ENCODE results near the gene FNDC11. TPM values are rescaled to one million over a fixed set of nuclear protein-coding genes. Genes with fewer than 3 reads are reported as not detected.
A peak's percentile ranks its signal among the peaks of the same experiment; 100 is the strongest.
"Not testable (repeated sequence)": the region's sequence is repeated elsewhere in the genome, so short reads cannot be mapped to it uniquely, and the experiment has no call there.

Gene FNDC11
- polyA plus RNA-seq, 3 donors, result 0.17 to 1.0 (median 0.36) TPM

DNA sequence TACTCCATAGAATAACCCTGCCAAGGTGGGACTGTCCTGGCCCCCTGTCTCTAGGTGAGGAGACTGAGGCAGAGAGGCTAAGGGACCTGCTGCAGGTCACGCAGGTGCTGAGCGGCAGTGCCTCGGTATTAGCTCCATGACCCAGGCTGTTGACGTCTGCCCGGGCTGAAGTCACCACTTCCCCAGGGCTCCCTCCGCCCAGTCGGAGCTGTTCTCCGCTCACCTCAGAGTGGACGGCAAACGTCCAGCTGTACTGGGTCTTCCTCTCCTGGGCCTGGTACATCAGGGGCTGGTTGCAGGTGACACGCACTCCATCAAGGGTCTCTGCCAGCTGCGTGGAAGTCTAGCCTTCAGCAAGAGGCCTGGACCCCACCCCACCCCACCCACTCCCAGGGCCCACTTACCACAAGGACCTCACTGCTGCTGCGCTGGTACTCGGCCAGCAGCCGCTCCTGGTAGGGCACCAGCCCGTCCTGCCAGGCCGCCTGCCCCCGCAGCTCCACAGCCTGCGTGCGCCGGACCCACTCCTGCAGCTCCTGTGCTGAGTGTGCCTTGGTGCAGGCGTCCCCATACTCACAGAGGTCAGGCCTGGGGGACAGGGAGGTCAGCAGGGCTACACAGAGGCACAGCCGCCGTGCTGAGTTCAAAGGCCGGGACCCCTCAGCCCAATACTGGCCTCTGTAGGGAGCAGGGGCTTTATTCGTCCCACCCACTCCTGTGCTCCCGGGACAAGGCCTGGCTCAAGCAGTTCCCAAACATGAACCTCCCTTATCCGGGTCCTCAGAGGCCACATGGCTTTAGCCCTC, 16.5 kb downstream of the FNDC11 start:
- no peak overlapping the region for H3K27ac ChIP-seq (ENCODE audit: low read depth, low read length)
- WGBS, 3 donors, result 91 to 93% (median 92%) methylated on average over 28 of the region's 28 CpGs

DNA sequence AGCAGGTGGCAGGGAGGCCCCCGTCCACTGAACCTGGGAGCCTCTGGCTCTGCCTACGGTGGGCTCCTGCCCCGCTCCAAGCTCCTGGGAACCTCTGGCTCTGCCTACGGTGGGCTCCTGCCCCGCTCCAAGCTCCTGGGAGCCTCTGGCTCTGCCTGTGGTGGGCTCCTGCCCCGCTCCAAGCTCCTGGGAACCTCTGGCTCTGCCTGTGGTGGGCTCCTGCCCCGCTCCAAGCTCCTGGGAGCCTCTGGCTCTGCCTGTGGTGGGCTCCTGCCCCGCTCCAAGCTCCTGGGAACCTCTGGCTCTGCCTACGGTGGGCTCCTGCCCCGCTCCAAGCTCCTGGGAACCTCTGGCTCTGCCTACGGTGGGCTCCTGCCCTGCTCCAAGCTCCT, 17.1 kb downstream of the FNDC11 start:
- 57 to 73% (median 70%) methylated on average over 4 to 6 of the region's 11 CpGs for WGBS, 3 donors
- not testable (repeated sequence) for H3K27ac ChIP-seq (ENCODE audit: low read depth, low read length)

DNA sequence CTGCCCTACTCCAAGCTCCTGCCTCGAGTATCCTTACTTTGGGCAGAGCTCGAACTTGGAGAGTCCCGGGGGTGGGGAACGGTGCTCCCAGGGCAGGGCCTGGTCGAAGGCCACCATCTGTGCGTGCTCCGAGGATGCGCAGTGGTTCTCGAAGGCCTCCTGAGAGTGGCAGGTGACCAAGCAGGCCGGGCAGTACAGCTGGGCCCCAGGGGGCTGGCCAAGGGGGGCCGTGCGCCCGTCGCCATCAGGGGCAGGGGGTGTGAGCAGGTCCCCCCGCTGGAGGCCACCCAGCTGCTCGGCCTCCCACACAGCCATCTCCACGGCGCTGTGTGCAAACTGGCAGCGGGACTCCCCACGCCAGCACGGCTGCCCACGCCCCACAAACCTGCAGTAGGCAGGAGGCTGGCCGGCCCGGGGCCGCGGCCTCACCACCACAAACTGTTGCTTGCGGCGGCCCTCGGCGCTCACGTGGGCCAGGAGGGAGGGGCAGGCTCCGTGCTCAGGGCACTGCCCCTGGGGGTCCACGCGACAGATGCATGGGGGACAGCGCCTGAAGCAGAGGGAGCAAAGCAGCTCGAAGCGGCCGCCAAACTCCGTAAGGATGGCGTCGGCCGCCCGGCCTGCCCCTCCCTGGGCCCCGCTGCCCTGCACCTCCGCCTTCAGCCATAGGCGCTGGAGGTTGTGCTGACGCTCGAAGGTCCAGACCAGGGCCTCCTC, 18.3 kb downstream of the FNDC11 start:
- WGBS, 3 donors, result 91% methylated on average over 42 to 48 of the region's 48 CpGs
- H3K27ac ChIP-seq (ENCODE audit: low read depth, low read length), result no peak overlapping the region

DNA sequence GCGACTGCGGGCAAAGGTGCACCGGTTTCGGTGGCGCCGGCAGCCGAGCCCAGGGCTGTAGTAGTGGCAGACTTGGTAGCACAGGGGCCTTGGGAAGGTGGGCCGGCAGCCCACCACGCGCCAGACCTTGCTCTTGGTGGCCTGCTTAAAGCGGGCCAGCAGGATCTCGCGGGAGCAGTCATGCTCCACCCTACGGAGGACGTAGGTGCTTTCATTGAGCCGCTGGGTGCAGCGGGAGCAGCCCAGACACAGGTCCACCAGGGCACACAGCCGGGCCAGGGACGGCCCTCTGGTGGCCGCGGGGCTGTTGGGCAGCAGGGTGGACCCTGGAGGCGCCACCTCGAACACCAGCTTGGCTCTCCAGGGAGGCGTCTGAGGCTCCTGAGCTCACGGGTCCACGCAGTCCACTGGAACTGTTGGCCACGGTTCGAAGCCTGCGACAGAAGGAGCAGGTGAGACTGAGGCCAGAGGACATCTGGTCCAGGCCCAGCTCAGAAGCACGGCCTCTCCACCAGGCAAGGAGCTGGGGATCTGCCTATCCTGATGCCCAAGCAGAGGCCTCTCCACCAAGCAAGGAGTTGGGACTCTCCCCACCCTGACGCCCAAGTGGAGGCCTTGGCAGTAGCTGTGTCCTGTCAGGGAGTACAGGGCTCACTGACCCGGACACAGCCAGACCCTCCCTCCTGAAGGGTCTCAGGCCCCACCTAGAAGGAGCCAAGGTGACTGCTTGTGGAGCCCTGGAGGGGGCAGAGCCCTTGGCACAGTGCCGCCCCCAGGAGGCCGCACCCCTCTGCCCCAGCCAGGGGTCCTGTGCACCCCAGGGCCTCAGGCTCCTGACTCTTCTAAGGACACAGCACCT, 19.1 kb downstream of the FNDC11 start:
- WGBS, 3 donors, result 85 to 88% (median 88%) methylated on average over 31 to 34 of the region's 34 CpGs
- H3K27ac ChIP-seq (ENCODE audit: low read depth, low read length), result no peak overlapping the region

DNA sequence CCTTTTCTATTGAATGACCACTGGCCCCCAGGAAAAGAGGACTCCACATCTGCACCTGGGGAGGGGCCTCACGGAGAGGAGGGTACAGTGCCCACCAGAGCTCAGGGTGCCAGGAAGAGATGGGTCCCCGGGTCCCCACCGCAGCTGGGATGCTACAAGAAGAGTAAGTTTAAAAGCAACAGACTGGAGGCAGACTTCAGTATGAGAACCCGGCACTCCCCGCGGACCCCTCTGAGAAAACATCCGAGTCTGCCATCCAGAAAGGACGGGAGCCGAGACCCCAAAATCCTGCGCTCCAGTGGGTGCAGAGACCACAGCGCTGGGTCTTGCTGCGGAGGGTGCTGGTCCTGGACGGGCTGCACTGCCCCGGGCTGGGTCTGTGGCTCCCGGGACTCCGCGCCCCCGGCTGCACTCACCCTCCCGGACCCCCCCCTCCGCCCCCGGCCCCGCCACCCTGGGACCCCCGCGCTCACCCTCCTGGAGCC, 19.7 kb downstream of the FNDC11 start:
- peak overlapping the region; percentile 88 for H3K27ac ChIP-seq (ENCODE audit: low read depth, low read length)
- WGBS, 3 donors, result 1 to 3% (median 2%) methylated on average over 14 to 24 of the region's 24 CpGs

DNA sequence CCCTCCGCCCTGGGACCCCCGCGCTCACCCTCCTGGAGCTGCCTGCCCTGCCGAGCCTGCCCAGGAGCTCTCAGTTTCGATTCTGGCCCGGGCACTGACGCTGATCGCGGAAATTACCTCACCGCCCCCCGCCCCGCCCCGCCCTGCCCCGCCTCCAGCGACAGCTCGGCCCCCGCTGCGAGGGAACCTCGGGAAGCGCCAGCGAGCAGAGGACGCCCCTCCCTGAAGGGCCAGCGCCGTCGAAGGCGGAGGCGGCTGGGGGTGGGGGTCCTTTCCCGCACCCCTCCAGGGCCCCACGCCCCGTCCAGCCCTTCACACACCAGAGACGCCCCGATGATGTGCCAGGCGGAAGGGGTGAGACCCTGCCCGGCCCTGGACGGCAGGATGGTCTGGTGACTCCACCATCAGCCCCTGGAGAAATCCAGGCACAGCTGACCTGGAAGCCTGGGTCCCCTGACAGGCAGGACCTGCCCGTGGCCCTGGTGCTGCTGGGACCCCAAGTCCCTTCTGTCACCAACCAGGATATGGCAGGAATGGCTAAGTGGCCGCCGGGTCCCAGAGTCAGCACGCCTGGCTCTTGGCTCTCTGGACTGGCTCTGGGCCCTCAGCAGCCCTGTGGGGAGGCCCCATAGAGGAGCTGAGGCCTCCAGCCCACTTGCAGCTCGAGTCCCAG, 20.3 kb downstream of the FNDC11 start, which contains the start of gene HELZ2:
TSS of gene HELZ2 (minus strand) at position 84 of the 673 bp plus-strand sequence. CDS start 1,854 bp downstream, outside the sequence.
- 8 to 11% (median 8%) methylated on average over 24 to 40 of the region's 40 CpGs for WGBS, 3 donors

DNA sequence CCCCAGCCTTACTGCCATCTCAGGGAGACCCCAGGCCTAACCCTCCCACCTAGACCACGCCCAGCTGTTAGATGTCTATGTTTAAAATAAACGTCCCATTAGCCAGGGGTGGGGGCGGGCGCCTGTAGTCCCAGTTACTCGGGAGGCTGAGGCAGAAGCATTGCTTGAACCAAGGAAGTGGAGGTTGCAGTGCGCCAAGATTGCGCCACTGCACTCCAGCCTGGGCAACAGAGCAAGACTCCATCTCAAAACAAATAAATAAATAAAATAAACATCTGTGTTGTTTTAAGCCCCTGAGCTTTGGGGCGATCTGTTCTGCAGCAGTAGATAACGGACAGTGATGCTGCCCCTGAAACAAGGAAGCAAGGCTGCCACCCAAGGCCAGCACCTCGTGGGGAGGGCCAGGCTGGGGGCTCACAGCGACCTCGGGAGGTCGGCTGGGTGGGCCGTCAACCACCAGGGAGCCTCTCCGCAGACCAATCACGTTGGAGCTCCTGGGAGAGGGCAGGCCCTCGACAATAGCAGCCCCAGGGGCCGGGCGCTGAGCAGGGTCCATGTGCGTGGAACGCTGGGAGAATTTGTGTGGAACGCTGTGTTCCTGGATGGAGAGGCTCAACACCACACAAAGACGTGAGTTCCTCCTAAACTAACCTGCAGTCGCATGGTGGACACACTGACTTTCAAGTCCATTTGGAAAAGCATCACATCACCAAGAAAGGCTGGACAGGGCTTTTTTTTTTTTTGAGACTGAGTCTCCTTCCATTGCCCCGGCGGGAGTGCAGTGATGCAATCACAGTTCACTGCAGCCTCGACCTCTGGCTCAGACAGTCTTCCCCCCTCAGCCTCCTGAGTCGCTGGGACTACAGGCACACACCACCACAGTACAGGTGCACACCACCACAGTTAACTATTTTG, 21.1 kb downstream of the FNDC11 start:
- H3K27ac ChIP-seq (ENCODE audit: low read depth, low read length), result no peak overlapping the region
- 66 to 71% (median 68%) methylated on average over 28 of the region's 28 CpGs for WGBS, 3 donors

More for the DNA sequence above, 20.3 kb downstream of the FNDC11 start, which contains the start of gene HELZ2:
- peak within 1 kb of the TSS; percentile 88 for H3K27ac ChIP-seq (ENCODE audit: low read depth, low read length)

DNA sequence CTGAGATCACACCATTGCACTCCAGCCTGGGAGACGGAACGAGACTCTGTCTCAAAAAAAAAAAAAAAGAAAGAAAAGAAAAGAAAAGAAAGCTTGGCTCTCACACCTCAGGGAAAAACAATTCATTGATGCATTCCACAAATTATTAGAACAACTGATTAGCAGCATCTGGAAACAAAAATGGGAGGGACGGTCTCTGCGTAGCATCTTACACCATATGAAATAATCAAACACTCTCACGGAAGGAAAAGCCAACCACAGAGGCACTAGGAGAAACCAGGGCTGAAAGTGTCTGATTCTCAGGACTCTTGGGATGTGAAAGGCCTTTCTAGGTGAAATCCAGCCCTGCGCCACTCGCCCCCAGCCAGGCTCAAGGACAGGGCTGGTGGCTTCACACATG, 22.4 kb downstream of the FNDC11 start:
- no peak overlapping the region for H3K27ac ChIP-seq (ENCODE audit: low read depth, low read length)
- 82 to 90% (median 83%) methylated on average over 7 of the region's 7 CpGs for WGBS, 3 donors

DNA sequence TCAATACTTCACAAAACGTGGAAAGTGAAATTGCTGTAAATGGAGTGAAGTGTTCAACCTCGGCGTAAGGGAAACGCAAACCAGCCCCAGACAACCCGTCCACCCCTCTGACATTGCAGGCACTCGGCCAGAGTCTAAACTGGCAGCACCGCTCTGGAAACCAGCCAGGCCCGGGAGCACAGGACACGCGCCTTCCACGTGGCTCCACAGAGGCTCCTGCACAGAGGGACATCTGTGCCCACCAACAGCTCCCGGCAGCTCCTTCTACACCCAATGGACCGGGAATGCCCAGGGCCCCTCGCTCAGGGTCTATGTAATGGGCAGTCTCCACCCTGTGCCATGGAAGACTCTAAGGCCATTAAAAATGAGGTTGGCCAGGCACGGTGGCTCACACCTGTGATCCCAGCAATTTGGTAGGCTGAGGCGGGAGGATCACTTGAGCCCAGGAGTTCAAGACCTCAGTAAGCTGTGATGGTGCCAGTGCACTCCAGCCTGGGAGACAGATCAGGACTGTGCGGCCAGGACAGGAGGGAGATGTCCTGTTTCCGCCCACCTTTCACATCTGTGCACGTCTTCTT, 23.4 kb downstream of the FNDC11 start:
- H3K27ac ChIP-seq (ENCODE audit: low read depth, low read length), result no peak overlapping the region
- 63 to 79% (median 72%) methylated on average over 19 of the region's 19 CpGs for WGBS, 3 donors

DNA sequence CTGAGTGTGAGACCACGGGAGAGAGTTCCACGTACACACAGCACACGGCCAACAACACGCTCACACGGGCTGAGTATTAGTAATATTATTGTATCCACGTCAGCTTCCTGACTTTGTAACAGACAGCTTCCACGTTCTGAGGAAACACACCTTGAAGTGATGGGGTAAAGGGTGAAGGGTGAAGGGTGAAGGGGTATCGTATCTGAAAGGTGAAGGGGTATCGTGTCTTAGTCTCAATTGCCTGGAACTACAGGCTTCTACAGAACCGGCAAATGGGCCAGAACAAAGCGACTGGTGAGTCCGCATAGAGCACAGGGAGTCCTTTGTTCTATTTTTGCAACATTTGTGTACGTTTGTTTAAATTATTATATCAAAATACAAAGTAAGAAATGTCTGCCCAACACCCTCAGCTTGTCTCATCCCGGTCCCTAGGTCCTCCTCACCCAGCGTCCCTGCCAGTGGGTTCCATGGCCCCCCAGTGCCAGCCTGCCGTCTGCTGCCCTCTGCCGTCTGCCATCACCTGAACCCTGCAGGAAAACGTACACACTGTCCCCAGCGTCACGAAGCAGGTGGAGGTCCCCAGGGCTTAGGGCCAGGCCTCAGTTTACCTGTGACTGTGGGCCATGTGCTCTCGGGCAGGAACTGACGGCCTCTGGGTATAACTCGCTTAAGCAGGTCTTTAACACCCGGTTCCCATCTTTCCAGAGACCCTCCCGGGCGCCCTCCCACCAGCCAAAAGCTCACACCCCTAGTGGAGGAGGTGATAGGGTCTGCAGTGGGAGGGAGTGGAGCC, 24.5 kb downstream of the FNDC11 start:
- WGBS, 3 donors, result 77 to 80% (median 79%) methylated on average over 26 of the region's 26 CpGs

DNA sequence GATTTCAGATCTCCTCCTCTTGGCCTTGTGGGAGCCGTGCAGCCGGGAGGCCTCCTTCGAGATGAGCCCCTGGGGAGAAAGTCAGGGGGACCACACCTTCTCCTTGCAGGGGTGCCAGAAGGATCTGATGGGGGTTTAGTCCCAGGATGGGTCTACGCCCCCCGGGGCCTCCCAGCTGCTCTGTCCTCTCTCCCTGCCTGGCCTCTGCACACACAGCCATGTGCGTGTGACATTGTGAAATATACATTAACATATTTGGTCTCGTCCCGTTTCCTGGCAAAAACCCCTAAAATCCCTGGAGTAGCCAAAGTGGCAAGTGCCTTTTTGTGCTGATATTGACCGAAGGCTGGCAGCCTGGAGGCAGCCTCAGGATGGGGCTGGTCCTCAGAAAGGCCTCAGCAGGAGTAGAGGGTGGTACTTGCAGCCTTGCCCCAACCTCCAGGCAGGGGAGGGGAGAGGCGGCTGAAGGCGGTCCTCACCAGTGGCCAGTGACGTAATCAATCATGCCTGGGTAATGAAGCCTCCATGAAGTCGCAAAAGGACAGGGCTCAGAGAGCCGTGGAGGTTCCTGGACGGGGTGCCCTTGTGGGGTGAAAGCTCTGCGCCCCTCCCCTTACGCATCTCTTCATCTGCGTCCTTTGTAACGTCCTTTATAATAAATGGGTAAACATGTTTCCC, 25.2 kb downstream of the FNDC11 start:
- WGBS, 3 donors, result 62 to 68% (median 65%) methylated on average over 16 to 19 of the region's 19 CpGs
- H3K27ac ChIP-seq (ENCODE audit: low read depth, low read length), result no peak overlapping the region

More for the DNA sequence above, 24.5 kb downstream of the FNDC11 start:
- H3K27ac ChIP-seq (ENCODE audit: low read depth, low read length), result no peak overlapping the region

DNA sequence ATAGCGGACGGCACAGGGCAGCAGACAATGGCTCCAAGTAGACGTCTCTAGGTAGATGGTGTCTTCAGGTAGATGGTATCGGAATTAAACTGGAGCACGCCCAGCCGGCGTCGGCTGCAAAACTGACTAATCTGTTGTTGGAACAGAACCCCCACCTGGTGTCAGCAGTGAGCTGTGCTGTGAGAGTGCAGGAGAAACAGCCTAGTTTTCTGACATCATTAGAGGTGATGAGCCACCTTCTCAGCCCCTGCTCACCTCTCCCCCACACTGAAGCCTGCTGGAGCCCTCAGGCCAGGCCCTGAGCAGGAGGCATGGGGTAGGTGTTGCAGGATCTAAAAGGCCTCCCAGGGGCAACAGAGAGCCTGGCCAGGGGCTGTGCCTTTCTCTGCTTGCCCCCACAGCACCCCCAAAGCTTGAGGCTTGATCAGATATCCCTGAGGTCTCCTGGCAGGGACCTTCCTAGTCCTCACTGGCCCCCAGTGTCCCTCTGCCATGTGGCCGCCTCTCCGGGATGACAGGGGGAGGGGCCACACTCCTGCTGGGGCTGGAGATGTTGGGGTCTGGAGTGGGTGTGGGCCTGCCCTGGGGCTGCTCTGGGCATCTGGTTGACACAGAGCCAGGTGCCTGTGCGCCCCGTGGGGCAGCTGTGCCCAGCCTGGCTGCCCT, 27.0 kb downstream of the FNDC11 start:
- WGBS, 3 donors, result 44 to 61% (median 55%) methylated on average over 11 to 12 of the region's 12 CpGs

DNA sequence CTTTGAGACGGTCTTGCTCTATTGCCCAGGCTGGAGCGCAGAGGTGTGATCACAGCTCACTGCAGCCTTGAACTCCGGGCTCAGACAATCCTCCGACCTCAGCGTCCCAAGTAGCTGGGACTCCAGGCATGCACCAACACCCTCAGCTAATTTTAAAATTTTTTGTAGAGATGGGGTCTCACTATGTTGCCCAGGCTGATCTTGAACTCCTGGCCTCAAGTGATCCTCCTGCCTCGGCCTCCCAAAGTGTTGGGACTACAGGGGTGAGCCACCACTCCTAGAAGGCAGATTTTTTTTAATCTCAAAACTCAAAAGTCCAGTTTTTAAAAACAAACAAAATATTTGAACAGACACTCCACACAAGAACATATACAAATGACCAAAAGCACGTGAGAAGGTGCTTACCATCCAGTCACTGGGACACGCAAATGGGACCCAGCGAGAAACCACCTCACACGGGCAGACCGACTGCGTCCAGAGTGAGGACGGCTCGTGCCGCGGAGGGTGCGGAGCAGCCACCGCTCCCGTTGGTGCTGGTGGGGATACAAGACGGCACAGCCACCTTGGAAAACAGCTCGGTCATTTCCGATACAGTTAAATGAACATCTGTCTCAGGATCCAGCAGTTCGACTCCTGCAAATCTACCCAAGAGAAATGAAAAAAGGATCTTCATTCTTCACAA, 28.6 kb downstream of the FNDC11 start:
- no peak overlapping the region for H3K27ac ChIP-seq (ENCODE audit: low read depth, low read length)
- 82 to 90% (median 88%) methylated on average over 23 of the region's 23 CpGs for WGBS, 3 donors

More for the DNA sequence above, 27.0 kb downstream of the FNDC11 start:
- H3K27ac ChIP-seq (ENCODE audit: low read depth, low read length), result no peak overlapping the region
